Measurements from ENCODE around the gene GLYATL3.

The GLYATL3 gene

GRCh38 chr6:49514571-49515484 is 15.1 kb downstream of the GLYATL3 start:
- DNase-seq: no peak

- no peak for DNase-seq
Observed at GRCh38 chr6:49515485-49516146, 15.9 kb downstream of the GLYATL3 start.

GRCh38 chr6:49516147-49516505 is 16.4 kb downstream of the GLYATL3 start:
- no peak for DNase-seq

- DNase-seq: no peak
Observed at GRCh38 chr6:49517919-49518318, 18.2 kb downstream of the GLYATL3 start.

GRCh38 chr6:49519660-49520059 is 19.9 kb downstream of the GLYATL3 start:
- no peak for DNase-seq

GRCh38 chr6:49522710-49523593 is 23.2 kb downstream of the GLYATL3 start:
- no peak for DNase-seq

GRCh38 chr6:49523901-49524300 is 24.2 kb downstream of the GLYATL3 start:
- DNase-seq: no peak

GRCh38 chr6:49524541-49524940 is 24.8 kb downstream of the GLYATL3 start:
- no peak for DNase-seq

- DNase-seq: no peak
Observed at GRCh38 chr6:49526598-49526997, 26.9 kb downstream of the GLYATL3 start.

GRCh38 chr6:49527320-49527719 is 27.6 kb downstream of the GLYATL3 start:
- no peak for DNase-seq

GRCh38 chr6:49528571-49528970 is 28.8 kb downstream of the GLYATL3 start:
- no peak for DNase-seq

- no peak for DNase-seq
Observed at GRCh38 chr6:49530141-49530776, 30.5 kb downstream of the GLYATL3 start.

GRCh38 chr6:49531774-49532569 is 32.2 kb downstream of the GLYATL3 start:
- peak; percentile 66 for DNase-seq

GRCh38 chr6:49535795-49536194 is 36.1 kb downstream of the GLYATL3 start:
- DNase-seq: no peak

- no peak for DNase-seq
Observed at GRCh38 chr6:49539102-49539501, 39.4 kb downstream of the GLYATL3 start.

GRCh38 chr6:49540614-49541013 is 40.9 kb downstream of the GLYATL3 start:
- no peak for DNase-seq

- DNase-seq: no peak
Observed at GRCh38 chr6:49541210-49541724, 41.5 kb downstream of the GLYATL3 start.

GRCh38 chr6:49541936-49542335 is 42.2 kb downstream of the GLYATL3 start:
- no peak for DNase-seq

GRCh38 chr6:49543087-49543858 is 43.5 kb downstream of the GLYATL3 start:
- no peak for DNase-seq

- no peak for DNase-seq
Observed at GRCh38 chr6:49546331-49546730, 46.6 kb downstream of the GLYATL3 start.
